NCI-H2029 (cell line): Measurements from ENCODE around the gene ACYP2.
"Not testable (repeated sequence)": the region's sequence is repeated elsewhere in the genome, so short reads cannot be mapped to it uniquely, and the experiment has no call there.

Source experiments
- DNase-seq: peaks from one replicate; lab custom pipeline; 2025; lab: John Stamatoyannopoulos, UW

Gene ACYP2

GRCh38 chr2:54324517-54324916 lies 209.1 kb downstream of the ACYP2 start:
- DNase-seq = not testable (repeated sequence)

GRCh38 chr2:54325148-54325547 lies 209.7 kb downstream of the ACYP2 start:
- DNase-seq = no peak

- peak; percentile 5 for DNase-seq
Observed at GRCh38 chr2:54329482-54330161, 214.2 kb downstream of the ACYP2 start.

- DNase-seq = peak; percentile 89
Observed at GRCh38 chr2:54330162-54330925, 214.9 kb downstream of the ACYP2 start.

GRCh38 chr2:54330926-54331835 lies 215.8 kb downstream of the ACYP2 start:
- no peak for DNase-seq

- no peak for DNase-seq
Observed at GRCh38 chr2:54332386-54332785, 217.0 kb downstream of the ACYP2 start.

GRCh38 chr2:54336136-54336976 lies 220.9 kb downstream of the ACYP2 start:
- no peak for DNase-seq

- DNase-seq = no peak
Observed at GRCh38 chr2:54336977-54337255, 221.5 kb downstream of the ACYP2 start.

- no peak for DNase-seq
Observed at GRCh38 chr2:54341656-54342055, 226.2 kb downstream of the ACYP2 start.

- no peak for DNase-seq
Observed at GRCh38 chr2:54342603-54343002, 227.2 kb downstream of the ACYP2 start.

GRCh38 chr2:54347622-54348021 lies 232.2 kb downstream of the ACYP2 start:
- no peak for DNase-seq

GRCh38 chr2:54348646-54349045 lies 233.2 kb downstream of the ACYP2 start:
- no peak for DNase-seq

GRCh38 chr2:54350426-54350825 lies 235.0 kb downstream of the ACYP2 start:
- DNase-seq = no peak

GRCh38 chr2:54353216-54353615 lies 237.8 kb downstream of the ACYP2 start:
- no peak for DNase-seq
